GM21737 (cell line): Measurements from ENCODE around the gene GMPPA.

Source experiments
- ATAC-seq: cut with Tn5 transposase; IDR thresholded peaks from one replicate; pipeline ENCODE4 v1.9.1; 2021; ENCODE audit warnings: mild to moderate bottlenecking, moderate library complexity; ENCODE audit not compliant: unreplicated experiment

GMPPA gene

GRCh38 chr2:219484343-219485200 lies 14.1 kb upstream of the GMPPA start:
- no peak for ATAC-seq

GRCh38 chr2:219485201-219485580 lies 13.5 kb upstream of the GMPPA start:
- ATAC-seq, result no peak

- no peak for ATAC-seq
These were observed 12.2 kb upstream of the GMPPA start for GRCh38 chr2:219486380-219486959.

DNA sequence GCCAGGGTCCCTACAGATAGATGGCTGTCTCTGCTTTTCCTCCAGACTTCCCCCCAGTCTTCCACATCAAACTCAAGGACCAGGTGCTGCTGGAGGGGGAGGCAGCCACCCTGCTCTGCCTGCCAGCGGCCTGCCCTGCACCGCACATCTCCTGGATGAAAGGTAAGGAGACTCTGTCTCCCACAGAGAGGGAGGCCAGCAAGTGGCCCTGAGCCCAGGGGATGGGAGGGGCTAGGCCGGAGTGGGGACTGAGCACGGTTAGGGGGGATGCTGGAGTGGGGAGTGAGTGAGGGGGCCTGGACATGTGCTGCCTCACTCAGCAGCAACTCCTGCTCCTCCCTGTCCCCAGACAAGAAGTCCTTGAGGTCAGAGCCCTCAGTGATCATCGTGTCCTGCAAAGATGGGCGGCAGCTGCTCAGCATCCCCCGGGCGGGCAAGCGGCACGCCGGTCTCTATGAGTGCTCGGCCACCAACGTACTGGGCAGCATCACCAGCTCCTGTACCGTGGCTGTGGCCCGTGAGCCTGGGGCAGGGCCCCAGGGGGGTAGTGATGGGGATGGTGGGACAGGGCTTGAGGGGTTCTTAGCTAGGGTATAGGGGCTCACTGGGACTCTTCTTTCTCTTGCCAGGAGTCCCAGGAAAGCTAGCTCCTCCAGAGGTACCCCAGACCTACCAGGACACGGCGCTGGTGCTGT lies 10.4 kb upstream of the GMPPA start:
- ATAC-seq, result no peak

DNA sequence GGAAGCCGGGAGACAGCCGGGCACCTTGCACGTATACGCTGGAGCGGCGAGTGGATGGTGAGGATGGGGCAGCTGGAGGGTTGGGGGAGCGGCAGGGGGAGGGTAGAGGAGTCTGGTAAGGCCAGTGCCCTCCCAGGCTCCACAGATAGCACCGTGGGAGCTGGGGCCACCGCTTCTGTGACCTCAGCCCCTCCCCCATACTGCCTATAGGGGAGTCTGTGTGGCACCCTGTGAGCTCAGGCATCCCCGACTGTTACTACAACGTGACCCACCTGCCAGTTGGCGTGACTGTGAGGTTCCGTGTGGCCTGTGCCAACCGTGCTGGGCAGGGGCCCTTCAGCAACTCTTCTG lies 9.9 kb upstream of the GMPPA start:
- ATAC-seq, result no peak

GRCh38 chr2:219489315-219489714 lies 9.4 kb upstream of the GMPPA start:
- ATAC-seq, result no peak

GRCh38 chr2:219490186-219490585 lies 8.5 kb upstream of the GMPPA start:
- ATAC-seq, result no peak

- ATAC-seq, result no peak
These were observed 8.0 kb upstream of the GMPPA start for GRCh38 chr2:219490600-219491130.

- ATAC-seq, result no peak
These were observed 7.3 kb upstream of the GMPPA start for GRCh38 chr2:219491278-219491963.

DNA sequence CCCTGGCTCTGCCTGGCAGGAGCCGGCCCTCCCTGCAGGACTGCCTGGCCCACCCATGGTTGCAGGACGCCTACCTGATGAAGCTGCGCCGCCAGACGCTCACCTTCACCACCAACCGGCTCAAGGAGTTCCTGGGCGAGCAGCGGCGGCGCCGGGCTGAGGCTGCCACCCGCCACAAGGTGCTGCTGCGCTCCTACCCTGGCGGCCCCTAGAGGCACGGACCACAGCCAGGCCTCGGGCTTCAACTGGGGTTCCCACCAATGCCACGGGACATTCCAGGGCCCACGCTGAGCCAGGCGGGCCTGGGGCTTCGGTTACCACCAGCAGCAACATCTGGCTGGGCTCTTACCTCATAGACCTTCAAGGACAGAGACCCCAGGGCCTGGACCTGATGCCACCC lies 6.1 kb upstream of the GMPPA start:
- ATAC-seq, result no peak

GRCh38 chr2:219493086-219493485 lies 5.6 kb upstream of the GMPPA start:
- no peak for ATAC-seq

- no peak for ATAC-seq
These were observed 3.6 kb upstream of the GMPPA start for GRCh38 chr2:219494952-219495530.

DNA sequence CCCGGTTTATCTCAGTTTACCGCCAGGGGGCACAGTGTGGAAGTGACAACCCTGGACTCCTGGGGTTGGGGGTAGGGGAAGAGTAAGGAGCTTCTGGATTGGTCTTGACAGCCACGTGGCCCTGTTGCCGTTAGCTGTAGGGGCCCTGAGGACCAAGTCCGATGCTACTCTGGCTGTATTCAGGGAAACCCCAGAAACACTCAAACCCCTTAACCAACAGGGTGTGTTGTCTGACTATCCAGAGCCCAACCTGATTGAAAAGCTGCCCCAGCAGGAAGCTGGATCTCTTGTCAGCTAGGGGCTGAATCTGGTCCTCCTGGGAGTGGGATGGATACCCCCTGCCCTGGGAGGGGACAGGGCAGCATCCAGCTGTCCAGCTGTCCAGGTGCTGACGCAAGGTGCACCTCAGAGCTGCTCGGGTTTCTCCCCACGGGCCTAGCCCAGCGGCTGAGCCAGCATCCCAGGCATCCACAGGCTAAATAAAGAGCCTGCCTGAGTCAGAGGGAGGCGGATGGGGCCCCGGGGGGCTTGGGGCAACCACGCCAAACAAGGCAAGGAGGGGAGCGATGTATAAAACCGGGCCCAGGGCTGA lies 3.1 kb upstream of the GMPPA start:
- ATAC-seq, result no peak

DNA sequence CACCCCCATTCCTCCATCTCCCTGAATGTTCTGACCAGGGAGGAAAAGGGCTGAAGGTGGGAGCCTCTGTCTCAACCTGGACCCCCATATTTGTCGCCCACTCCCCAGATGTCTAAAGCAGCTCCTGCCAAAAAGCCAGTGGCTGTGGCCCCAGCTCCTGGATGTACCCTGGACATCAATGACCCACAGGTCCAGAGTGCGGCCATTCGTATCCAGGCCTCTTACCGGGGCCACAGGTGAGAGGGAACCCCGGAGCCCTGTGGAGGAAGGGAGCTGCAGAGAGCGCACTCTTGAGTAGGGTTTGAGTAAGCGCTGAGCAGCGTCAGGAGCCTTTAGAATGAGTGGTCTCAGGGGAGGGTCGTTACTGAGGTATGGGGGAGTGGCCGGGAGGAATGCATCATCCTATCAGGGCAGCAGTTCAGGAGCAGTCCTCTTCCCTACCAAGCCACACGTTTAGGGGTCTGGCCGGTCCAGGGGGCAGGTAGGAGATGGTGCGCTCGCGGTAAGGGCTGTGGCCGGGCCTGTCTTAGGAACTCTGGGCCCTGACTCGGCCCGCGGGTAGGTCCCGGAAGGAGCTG lies 2.4 kb upstream of the GMPPA start:
- ATAC-seq, result no peak

GRCh38 chr2:219496825-219497494 lies 1.7 kb upstream of the GMPPA start:
- ATAC-seq, result no peak

GRCh38 chr2:219497495-219498279 lies 1.0 kb upstream of the GMPPA start:
- ATAC-seq, result no peak

DNA sequence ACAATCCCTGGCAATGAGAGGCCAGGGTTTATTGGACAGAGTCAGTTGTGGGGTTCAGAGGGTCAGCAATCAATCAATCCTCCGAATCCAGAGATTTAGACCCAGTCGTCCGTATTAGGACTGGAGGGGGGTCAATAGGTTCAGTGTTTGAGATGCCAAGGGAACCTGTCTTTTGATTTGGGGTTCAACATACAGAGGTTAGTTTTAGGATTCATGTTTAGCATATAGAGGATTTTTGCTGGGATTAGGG lies 292 bp downstream of the GMPPA start:
- ATAC-seq, result no peak

DNA sequence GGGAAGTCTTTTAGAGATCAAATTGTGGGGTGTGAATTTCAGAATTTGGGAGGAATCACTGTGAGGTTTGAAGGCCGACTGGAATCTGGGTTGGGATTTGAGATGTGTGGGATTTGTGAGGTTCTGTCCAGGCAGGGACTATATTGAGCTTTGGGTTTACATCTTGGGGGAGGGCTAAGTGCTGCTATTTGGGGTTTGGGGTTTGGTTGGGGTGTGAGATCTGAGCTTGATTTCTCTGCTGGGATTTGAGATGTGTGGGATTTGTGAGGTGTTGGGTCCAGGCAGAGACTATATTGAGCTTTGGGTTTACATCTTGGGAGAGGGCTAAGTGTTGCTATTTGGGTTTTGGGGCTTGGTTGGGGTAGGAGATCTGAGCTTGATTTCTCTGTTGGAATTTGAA lies 864 bp downstream of the GMPPA start:
- no peak for ATAC-seq

DNA sequence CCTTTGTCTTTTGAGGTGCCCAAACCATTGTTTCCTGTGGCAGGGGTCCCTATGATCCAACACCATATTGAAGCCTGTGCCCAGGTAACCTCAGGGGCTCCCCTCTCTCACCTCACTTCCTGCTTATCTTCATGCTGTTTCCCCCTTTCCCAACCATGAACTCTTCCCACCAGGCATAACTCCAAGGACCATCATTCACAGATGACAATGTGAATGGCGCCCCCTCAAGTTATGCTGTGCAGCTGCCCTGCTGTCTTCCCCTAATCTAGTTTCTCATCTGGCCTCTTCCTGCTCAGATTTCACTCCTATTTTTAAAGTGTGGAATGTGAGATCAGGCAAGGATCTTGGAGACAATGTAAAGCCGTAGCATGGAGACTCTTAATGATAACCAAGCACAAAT lies 1.4 kb downstream of the GMPPA start:
- ATAC-seq, result no peak
